PC-9 (cell line): ENCODE data around the gene SDR42E1. TPM values are rescaled to one million over a fixed set of nuclear protein-coding genes. Genes with fewer than 3 reads are reported as not detected.

Experiments
- BruUV-seq: library from RNA; stranded (reverse); fragments of 400-500 nt; replicated peaks from 2 replicates; lab custom pipeline; 2021; lab: Mats Ljungman, UMichigan
- CTCF ChIA-PET: fragments of 300-600 bp; sonication (Branson Sonifier 250); formaldehyde crosslinking; loops from one replicate; lab custom pipeline; 2022; ENCODE audit warnings: antibody characterized with exemption; lab: Charles Lee
- POLR2A ChIA-PET: fragments of 300-600 bp; sonication (Branson Sonifier 250); formaldehyde crosslinking; loops from one replicate; lab custom pipeline; 2022; ENCODE audit warnings: antibody characterized with exemption; ENCODE audit not compliant: unreplicated experiment; lab: Charles Lee
- DNase-seq, 2 experiments: peaks; one replicate each; pipeline versions ENCODE4 v3.0.0 to v3.0.0-alpha.2; 2015 to 2022; ENCODE audit warnings: mixed read lengths in 1 of 2
- H2AFZ ChIP-seq: fragments of 200-600 bp; sonication (generic); 2 replicates; pipeline ENCODE4 v1.8.1; 2017; ENCODE audit warnings: antibody characterized with exemption
- H3F3A ChIP-seq: fragments of 200-600 bp; sonication (generic); 2 replicates; pipeline ENCODE4 v1.8.1; 2017; ENCODE audit warnings: antibody characterized with exemption, mild to moderate bottlenecking, low read depth; ENCODE audit not compliant: insufficient read depth
- H3K27ac ChIP-seq: fragments of 200-600 bp; sonication (generic); 2 replicates; pipeline ENCODE4 v1.6.1; 2016; ENCODE audit warnings: mixed run types
- H3K27me3 ChIP-seq: fragments of 200-600 bp; sonication (generic); 2 replicates; pipeline ENCODE4 v1.6.1; 2016; ENCODE audit warnings: low read depth, mixed run types; ENCODE audit not compliant: insufficient read depth
- H3K36me3 ChIP-seq: fragments of 200-600 bp; sonication (generic); 2 replicates; pipeline ENCODE4 v1.6.1; 2016; ENCODE audit warnings: low read depth, mixed run types
- H3K4me1 ChIP-seq: fragments of 200-600 bp; sonication (generic); replicated peaks from 2 replicates; pipeline ENCODE4 v1.6.1; 2016; ENCODE audit warnings: mixed run types; ENCODE audit not compliant: insufficient read depth
- H3K4me2 ChIP-seq: fragments of 200-600 bp; sonication (generic); 2 replicates; pipeline ENCODE4 v1.6.1; 2017; ENCODE audit warnings: mixed run types
- H3K4me3 ChIP-seq: fragments of 200-600 bp; sonication (generic); 2 replicates; pipeline ENCODE4 v1.6.1; 2016; ENCODE audit warnings: mixed run types
- H3K79me2 ChIP-seq: fragments of 200-600 bp; sonication (generic); 2 replicates; pipeline ENCODE4 v1.6.1; 2017; ENCODE audit warnings: low read depth, mixed run types
- H3K9me2 ChIP-seq: fragments of 200-600 bp; sonication (generic); 2 replicates; pipeline ENCODE4 v1.8.1; 2017; ENCODE audit warnings: mild to moderate bottlenecking; ENCODE audit not compliant: insufficient read depth
- H3K9me3 ChIP-seq: fragments of 200-600 bp; sonication (generic); 2 replicates; pipeline ENCODE4 v1.8.1; 2016; ENCODE audit warnings: low read depth; ENCODE audit not compliant: insufficient read depth
- H4K20me1 ChIP-seq: fragments of 200-600 bp; sonication (generic); 2 replicates; pipeline ENCODE4 v1.8.1; 2017; ENCODE audit not compliant: insufficient read depth
- EZH2 ChIP-seq: fragments of 200-600 bp; sonication (generic); IDR thresholded peaks from 2 replicates; pipeline ENCODE4 v1.8.0; 2017; ENCODE audit warnings: antibody characterized with exemption, low read depth
- intact Hi-C: fragments of 100-400 bp; cut with micrococcal nuclease; formaldehyde crosslinking; loops from one replicate; pipeline ENCODE4 v1.10.0; 2022; ENCODE audit not compliant: unreplicated experiment
- total RNA-seq: library from RNA; stranded (reverse); gene quantifications from 2 replicates; pipeline ENCODE4 v1.2.3, GENCODE V29; 2021
- TF ChIP-seq, protein P1 (sequence below): fragments of 200-600 bp; sonication (generic); conservative IDR thresholded peaks from 2 replicates; pipeline ENCODE4 v1.6.1; 2017; ENCODE audit warnings: mixed run types, antibody characterized with exemption, mild to moderate bottlenecking, moderate library complexity

Gene SDR42E1
- total RNA-seq, 1 experiment from 2014 or later: 11.6 TPM

DNA sequence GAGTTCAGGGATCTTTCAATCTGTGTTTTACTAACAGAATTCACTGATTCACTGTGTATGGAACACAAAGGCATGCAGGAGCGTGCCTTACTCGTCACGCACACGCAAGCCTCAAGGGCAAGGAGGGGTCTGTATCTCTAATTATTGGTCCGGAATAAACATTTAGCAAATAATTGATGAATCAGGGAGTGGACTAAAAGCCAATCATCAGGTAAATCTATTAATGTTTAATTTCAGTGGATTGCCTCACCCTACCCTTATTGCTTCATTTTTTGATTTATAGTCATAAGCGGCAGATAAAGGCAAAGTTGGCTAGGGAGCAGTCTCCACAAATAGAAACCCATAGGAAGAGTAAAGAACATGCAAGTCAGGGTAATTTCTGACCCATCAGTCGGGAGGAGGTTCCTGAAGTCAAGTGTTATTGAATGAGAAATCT, 16.4 kb upstream of the SDR42E1 start:
- no TSS peak for BruUV-seq
- H3K27ac ChIP-seq: no peak overlapping the region
- intact Hi-C loops: no loop called here

DNA sequence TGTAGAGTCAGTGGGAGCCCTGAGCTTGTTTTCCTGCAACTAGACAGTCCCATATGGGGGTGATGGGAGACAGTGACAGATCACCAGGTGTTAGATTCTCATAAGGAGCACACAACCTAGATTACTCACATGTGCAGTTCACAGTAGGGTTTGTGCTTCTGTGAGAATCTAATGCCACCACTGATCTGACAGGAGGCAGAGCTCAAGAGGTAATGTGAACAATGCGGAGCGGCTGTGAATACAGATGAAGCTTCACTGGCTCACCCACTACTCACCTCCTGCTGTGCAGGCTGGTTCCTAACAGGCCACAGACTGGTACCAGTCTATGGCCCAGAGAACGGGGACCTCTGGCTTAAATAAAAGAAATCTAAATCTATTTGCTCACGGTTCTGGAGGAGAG, 13.6 kb upstream of the SDR42E1 start:
- no peaks in the 10 kb centered on the region for H3K36me3 ChIP-seq
- H3K27me3 ChIP-seq: peaks cover 80% of the 10 kb centered on the region
- ChIA-PET POLR2A (no interaction called here), CTCF (no interaction called here)
- no peaks in the 10 kb centered on the region for H3K9me3 ChIP-seq
- no peaks in the 10 kb centered on the region for H3F3A ChIP-seq
- intact Hi-C loops: no loop called here
- no peaks in the 10 kb centered on the region for H4K20me1 ChIP-seq
- no peak for TF ChIP-seq EZH2
- TF ChIP-seq, protein P1, sequence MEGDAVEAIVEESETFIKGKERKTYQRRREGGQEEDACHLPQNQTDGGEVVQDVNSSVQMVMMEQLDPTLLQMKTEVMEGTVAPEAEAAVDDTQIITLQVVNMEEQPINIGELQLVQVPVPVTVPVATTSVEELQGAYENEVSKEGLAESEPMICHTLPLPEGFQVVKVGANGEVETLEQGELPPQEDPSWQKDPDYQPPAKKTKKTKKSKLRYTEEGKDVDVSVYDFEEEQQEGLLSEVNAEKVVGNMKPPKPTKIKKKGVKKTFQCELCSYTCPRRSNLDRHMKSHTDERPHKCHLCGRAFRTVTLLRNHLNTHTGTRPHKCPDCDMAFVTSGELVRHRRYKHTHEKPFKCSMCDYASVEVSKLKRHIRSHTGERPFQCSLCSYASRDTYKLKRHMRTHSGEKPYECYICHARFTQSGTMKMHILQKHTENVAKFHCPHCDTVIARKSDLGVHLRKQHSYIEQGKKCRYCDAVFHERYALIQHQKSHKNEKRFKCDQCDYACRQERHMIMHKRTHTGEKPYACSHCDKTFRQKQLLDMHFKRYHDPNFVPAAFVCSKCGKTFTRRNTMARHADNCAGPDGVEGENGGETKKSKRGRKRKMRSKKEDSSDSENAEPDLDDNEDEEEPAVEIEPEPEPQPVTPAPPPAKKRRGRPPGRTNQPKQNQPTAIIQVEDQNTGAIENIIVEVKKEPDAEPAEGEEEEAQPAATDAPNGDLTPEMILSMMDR: no peak
- no peak overlapping the region for H3K4me2 ChIP-seq
- no peak overlapping the region for H2AFZ ChIP-seq
- H3K4me1 ChIP-seq: no peaks in the 10 kb centered on the region
- H3K27ac ChIP-seq: no peak overlapping the region
- H3K4me3 ChIP-seq: no peak overlapping the region
- DNase-seq: no peak
- H3K9me2 ChIP-seq: no peaks in the 10 kb centered on the region
- no TSS peak for BruUV-seq
- no peaks in the 10 kb centered on the region for H3K79me2 ChIP-seq

More for the DNA sequence above, 16.4 kb upstream of the SDR42E1 start:
- ChIA-PET CTCF (no interaction called here), POLR2A (no interaction called here)
- no peaks in the 10 kb centered on the region for H4K20me1 ChIP-seq
- no peaks in the 10 kb centered on the region for H3K9me2 ChIP-seq
- no peaks in the 10 kb centered on the region for H3K79me2 ChIP-seq
- H3K4me3 ChIP-seq: no peak overlapping the region
- H3K4me2 ChIP-seq: no peak overlapping the region
- peaks cover 79% of the 10 kb centered on the region for H3K27me3 ChIP-seq
- H3K36me3 ChIP-seq: no peaks in the 10 kb centered on the region
- H3F3A ChIP-seq: no peaks in the 10 kb centered on the region
- no peak overlapping the region for H2AFZ ChIP-seq
- TF ChIP-seq EZH2: no peak
- TF ChIP-seq, protein P1: no peak
- H3K9me3 ChIP-seq: no peaks in the 10 kb centered on the region
- H3K4me1 ChIP-seq: no peaks in the 10 kb centered on the region
- no peak for DNase-seq

DNA sequence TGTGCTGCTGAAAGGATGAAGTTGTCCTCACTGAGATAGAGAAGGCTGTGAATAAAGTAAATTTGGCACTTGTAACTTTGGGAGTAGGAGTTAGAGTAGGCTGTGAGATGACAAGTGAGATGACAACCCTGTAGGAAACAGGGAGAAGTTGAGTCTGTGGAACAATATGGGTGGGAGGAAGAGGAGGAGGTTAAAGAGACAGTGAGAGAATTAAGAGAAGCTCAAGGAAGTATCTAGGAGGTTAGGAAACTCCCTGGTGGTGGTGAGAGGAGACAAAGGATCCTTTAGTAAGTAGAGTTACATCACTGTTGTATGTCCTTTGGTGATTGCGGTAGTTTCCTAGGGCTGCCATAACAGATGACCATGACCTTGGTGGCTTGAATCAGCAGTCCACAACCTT, 13.0 kb upstream of the SDR42E1 start:
- TF ChIP-seq, protein P1: no peak
- no peak for TF ChIP-seq EZH2
- CTCF ChIA-PET: no interaction called here
- intact Hi-C loops: no loop called here

More for the DNA sequence above, 13.0 kb upstream of the SDR42E1 start:
- POLR2A ChIA-PET: no interaction called here
- H3K36me3 ChIP-seq: no peaks in the 10 kb centered on the region
- H3K4me2 ChIP-seq: no peak overlapping the region
- no TSS peak for BruUV-seq
- H3K27me3 ChIP-seq: peaks cover 84% of the 10 kb centered on the region
- no peaks in the 10 kb centered on the region for H3K9me2 ChIP-seq
- H3K4me1 ChIP-seq: no peaks in the 10 kb centered on the region
- no peak overlapping the region for H2AFZ ChIP-seq
- no peaks in the 10 kb centered on the region for H3K79me2 ChIP-seq
- H3K9me3 ChIP-seq: no peaks in the 10 kb centered on the region
- no peaks in the 10 kb centered on the region for H3F3A ChIP-seq
- H3K27ac ChIP-seq: no peak overlapping the region
- no peak for DNase-seq
- H4K20me1 ChIP-seq: no peaks in the 10 kb centered on the region
- no peak overlapping the region for H3K4me3 ChIP-seq
